Esophagus (tissue), 2 donors: ENCODE measurements around the gene CA11. TPM values are rescaled to one million over a fixed set of nuclear protein-coding genes. Genes with fewer than 3 reads are reported as not detected.
"Not testable (repeated sequence)": the region's sequence is repeated elsewhere in the genome, so short reads cannot be mapped to it uniquely, and the experiment has no call there.

Source experiments
- H3K27ac ChIP-seq, 2 donors: one replicate each; pipeline ENCODE4 v1.5.1; 2013; ENCODE audit warnings: low read depth in 2 of 2, mild to moderate bottlenecking in 2 of 2, inconsistent platforms in 1 of 2, low read length in 1 of 2, moderate library complexity in 1 of 2
- H3K27me3 ChIP-seq, 2 donors: one replicate each; pipeline ENCODE4 v1.6.1; 2013; ENCODE audit warnings: low read length in 2 of 2, control low read depth in 1 of 2, mild to moderate bottlenecking in 1 of 2; ENCODE audit not compliant: insufficient read depth in 2 of 2, control insufficient read depth in 1 of 2
- H3K36me3 ChIP-seq, 2 donors: one replicate each; pipeline ENCODE4 v1.6.1; 2013; ENCODE audit warnings: low read length in 1 of 2; ENCODE audit not compliant: control insufficient read depth in 2 of 2, insufficient read depth in 2 of 2
- H3K4me1 ChIP-seq, 2 donors: one replicate each; pipeline ENCODE4 v1.6.1; 2013; ENCODE audit warnings: low read length in 1 of 2; ENCODE audit not compliant: control insufficient read depth in 2 of 2, insufficient read depth in 2 of 2
- H3K4me3 ChIP-seq, 2 donors: one replicate each; pipeline ENCODE4 v1.5.1; 2013; ENCODE audit warnings: low read length in 2 of 2, mild to moderate bottlenecking in 2 of 2, low read depth in 1 of 2, moderate library complexity in 1 of 2
- H3K9me3 ChIP-seq, 2 donors: one replicate each; pipeline ENCODE4 v1.6.1; 2013; ENCODE audit warnings: mild to moderate bottlenecking in 2 of 2, low read depth in 1 of 2, low read length in 1 of 2, moderate library complexity in 1 of 2; ENCODE audit not compliant: control insufficient read depth in 2 of 2, insufficient read depth in 1 of 2
- WGBS, 2 donors: extraction: QIAGEN DNeasy Blood & Tissue Kit; methylation state at CpG; one replicate each; pipeline ENCODE4 v1.1.7; 2013; 5-methylcytosine and 5-hydroxymethylcytosine counted together
- polyA plus RNA-seq, 2 donors: library from polyadenylated mRNA; stranded (reverse); fragments of 200-250 nt; gene quantifications; one replicate each; pipeline ENCODE4 v1.2.3, GENCODE V29; 2013
- donor health status: healthy with polysubstance abuse.
- donor health status: Bipolar disorder and iron deficiency.

The CA11 gene
- 10 to 100 TPM in 1 of 2 donors, 1 to 10 TPM in 1; 6.8 to 12.7 TPM for polyA plus RNA-seq

- H3K4me3 ChIP-seq: peak within 1 kb of the TSS; percentile 51 to 57
- H3K27ac ChIP-seq: peak within 1 kb of the TSS; percentile 76 to 79
- WGBS, 2 donors: 0 to 1% methylated on average over 25 to 33 of the region's 33 CpGs
- no peaks in the 10 kb centered on the region for H3K36me3 ChIP-seq
- H3K4me1 ChIP-seq: peaks cover 0 to 7% of the 10 kb centered on the region in 2 donors
- no peaks in the 10 kb centered on the region for H3K27me3 ChIP-seq
- H3K9me3 ChIP-seq: no peaks in the 10 kb centered on the region
These were observed at the start of gene CA11 for GRCh38 chr19:48646001-48646721. CA11 (minus strand) TSS chr19:48646187; CDS start chr19:48645632, 555 bp downstream.

DNA sequence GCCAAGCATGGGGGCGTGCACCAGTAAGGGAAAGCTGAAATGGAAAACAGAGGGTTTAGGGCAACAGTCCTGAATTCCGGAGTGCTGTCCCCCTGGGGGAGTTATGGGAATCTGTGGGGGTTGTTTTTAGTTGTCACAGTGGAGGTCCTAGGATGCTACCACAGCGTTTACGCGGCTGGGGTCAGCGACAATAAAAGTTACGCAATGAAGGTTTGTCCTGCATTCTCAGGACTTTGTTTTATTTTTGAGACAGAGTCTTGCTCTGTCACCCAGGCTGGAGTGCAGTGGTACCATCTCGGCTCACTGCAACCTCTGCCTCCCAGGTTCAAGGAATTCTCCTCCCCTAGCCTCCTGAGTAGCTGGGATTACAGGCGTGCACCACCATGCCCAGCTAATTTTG is 47.6 kb upstream of the CA11 start:
- 90 to 93% methylated on average over 9 of the region's 9 CpGs for WGBS, 2 donors
- H3K27ac ChIP-seq, H3K27me3 ChIP-seq, H3K4me1 ChIP-seq, H3K9me3 ChIP-seq, H3K4me3 ChIP-seq, H3K36me3 ChIP-seq: not testable (repeated sequence)

- 36 to 41% methylated on average over 7 of the region's 7 CpGs for whole genome bisulfite sequencing, 2 donors
These were observed 43.5 kb upstream of the CA11 start for GRCh38 chr19:48689449-48689848.

DNA sequence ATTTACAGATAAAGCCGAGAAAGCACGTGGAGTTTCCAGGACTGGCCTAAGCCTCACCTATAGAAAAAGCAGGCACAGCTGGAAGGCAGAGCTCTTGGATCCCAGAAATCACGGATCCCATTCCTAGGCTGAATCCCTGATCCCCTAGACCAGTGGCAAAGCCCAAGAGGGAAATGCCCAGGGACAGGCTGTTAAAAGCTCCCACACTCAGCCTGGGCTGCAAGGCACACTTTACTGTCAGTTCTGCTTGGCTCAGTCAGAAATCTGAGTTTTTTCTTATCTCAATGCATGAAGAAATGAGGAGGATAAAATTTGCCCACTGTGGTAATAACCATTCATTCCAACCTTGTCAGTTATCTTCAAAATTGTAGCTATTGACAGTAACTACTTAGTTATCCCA is 41.8 kb upstream of the CA11 start:
- Histone ChIP-seq H3K4me3 (no peak overlapping the region), H3K27ac (no peak overlapping the region), H3K36me3 (no peaks in the 10 kb centered on the region), H3K27me3 (no peaks in the 10 kb centered on the region), H3K4me1 (peaks cover 0 to 3% of the 10 kb centered on the region in 2 donors), H3K9me3 (no peaks in the 10 kb centered on the region)
- WGBS, 2 donors: 82 to 89% methylated on average over 3 of the region's 3 CpGs

More at GRCh38 chr19:48689449-48689848, 43.5 kb upstream of the CA11 start:
- Histone ChIP-seq H3K27ac (no peak overlapping the region), H3K4me3 (no peak overlapping the region), H3K4me1 (peaks cover 0 to 3% of the 10 kb centered on the region in 2 donors), H3K27me3 (no peaks in the 10 kb centered on the region), H3K9me3 (no peaks in the 10 kb centered on the region), H3K36me3 (no peaks in the 10 kb centered on the region)

GRCh38 chr19:48686637-48687036 is 40.6 kb upstream of the CA11 start:
- not testable (repeated sequence) for H3K4me3 ChIP-seq, H3K36me3 ChIP-seq, H3K9me3 ChIP-seq, H3K4me1 ChIP-seq, H3K27me3 ChIP-seq, H3K27ac ChIP-seq
- WGBS, 2 donors: 91% methylated on average over 7 of the region's 7 CpGs

DNA sequence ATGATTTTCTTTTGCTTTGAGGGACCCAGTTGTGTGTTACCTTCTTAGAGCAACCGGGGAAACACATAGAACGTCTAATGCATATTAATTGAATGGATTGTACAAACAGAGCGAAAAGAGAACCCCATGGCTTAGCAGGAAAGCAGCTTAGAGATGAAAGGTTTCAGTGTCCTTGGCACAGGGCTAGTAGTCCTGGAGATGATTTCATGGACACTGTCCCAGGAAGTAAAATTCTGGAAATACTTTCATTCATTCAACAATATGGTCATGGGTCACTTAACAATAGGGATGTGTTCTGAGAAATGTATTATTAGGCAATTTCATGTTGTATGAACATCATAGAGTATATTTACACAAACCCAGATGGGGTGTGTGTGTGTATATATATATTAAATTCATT is 40.1 kb upstream of the CA11 start:
- H3K27ac ChIP-seq: no peak overlapping the region
- 84 to 86% methylated on average over 3 of the region's 3 CpGs for WGBS, 2 donors
- H3K27me3 ChIP-seq: no peaks in the 10 kb centered on the region
- H3K36me3 ChIP-seq: no peaks in the 10 kb centered on the region
- no peak overlapping the region for H3K4me3 ChIP-seq
- no peaks in the 10 kb centered on the region for H3K9me3 ChIP-seq
- H3K4me1 ChIP-seq: peaks cover 0 to 3% of the 10 kb centered on the region in 2 donors

GRCh38 chr19:48685583-48685982 is 39.6 kb upstream of the CA11 start:
- Histone ChIP-seq H3K9me3 (no peaks in the 10 kb centered on the region), H3K4me3 (no peak overlapping the region), H3K27ac (peak overlapping the region; percentile 2 to 68), H3K27me3 (no peaks in the 10 kb centered on the region), H3K36me3 (no peaks in the 10 kb centered on the region), H3K4me1 (peaks cover 0 to 3% of the 10 kb centered on the region in 2 donors)
- WGBS, 2 donors: 68% methylated on average over 9 of the region's 9 CpGs

DNA sequence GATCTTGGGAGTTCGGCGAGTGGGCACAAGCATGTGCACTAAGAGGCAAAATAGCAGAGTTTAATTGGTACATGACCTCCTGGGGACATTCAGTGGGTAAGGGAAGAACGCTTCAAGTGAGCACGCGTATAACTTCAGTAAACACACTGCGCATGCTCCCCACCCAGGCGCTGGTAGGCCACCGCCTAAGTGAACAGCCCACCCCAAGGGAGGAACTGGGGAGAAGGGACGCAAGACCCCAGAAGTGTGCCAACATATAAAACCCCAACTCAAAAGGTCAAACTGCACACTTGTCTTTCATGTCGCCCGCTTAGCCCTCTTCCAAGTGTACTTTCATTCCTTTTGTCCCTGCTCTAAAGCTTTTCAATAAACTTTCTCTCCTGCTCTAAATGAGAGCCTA is 37.4 kb upstream of the CA11 start:
- Histone ChIP-seq H3K27ac (no peak overlapping the region), H3K4me3 (no peak overlapping the region), H3K36me3 (no peaks in the 10 kb centered on the region), H3K4me1 (peaks cover 0 to 3% of the 10 kb centered on the region in 2 donors), H3K27me3 (no peaks in the 10 kb centered on the region), H3K9me3 (no peaks in the 10 kb centered on the region)
- WGBS, 2 donors: 62 to 78% methylated on average over 11 of the region's 11 CpGs

DNA sequence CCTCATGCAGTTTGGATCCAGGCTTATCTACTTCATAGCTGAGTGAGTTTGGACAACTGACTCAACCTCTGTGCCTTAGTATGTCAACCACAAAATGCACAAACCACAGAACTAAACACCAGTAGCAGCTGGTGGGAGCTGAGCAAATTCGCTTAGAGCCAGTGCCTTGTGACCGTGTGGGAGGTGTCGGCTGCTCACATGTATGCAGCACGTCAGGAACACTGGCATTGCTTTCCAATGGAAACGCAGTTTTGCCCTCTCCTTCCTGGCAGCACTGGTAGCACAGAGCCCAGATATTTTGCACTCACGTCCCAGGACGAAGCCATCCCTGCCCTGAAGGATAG is 35.1 kb upstream of the CA11 start:
- Histone ChIP-seq H3K36me3 (no peaks in the 10 kb centered on the region), H3K27me3 (no peaks in the 10 kb centered on the region), H3K4me3 (no peak overlapping the region), H3K4me1 (peaks cover 3 to 6% of the 10 kb centered on the region in 2 donors), H3K9me3 (no peaks in the 10 kb centered on the region), H3K27ac (no peak overlapping the region)
- 68 to 74% methylated on average over 7 of the region's 7 CpGs for WGBS, 2 donors

- peaks cover 3 to 6% of the 10 kb centered on the region in 2 donors for H3K4me1 ChIP-seq
- no peaks in the 10 kb centered on the region for H3K36me3 ChIP-seq
- 91 to 92% methylated on average over 44 to 45 of the region's 45 CpGs for WGBS, 2 donors
- H3K27ac ChIP-seq: no peak overlapping the region
- no peak overlapping the region for H3K4me3 ChIP-seq
- no peaks in the 10 kb centered on the region for H3K27me3 ChIP-seq
- H3K9me3 ChIP-seq: no peaks in the 10 kb centered on the region
These were observed 34.6 kb upstream of the CA11 start for GRCh38 chr19:48680436-48681126.
